HuH-7 (cell line): ENCODE results near the gene ARHGEF28.

ENCODE experiments used
- DNase-seq: peaks from one replicate; pipeline ENCODE4 v3.0.0; 2011; ENCODE audit warnings: low spot score

ARHGEF28 gene

GRCh38 chr5:73856997-73857396, 231.0 kb downstream of the ARHGEF28 start:
- no peak for DNase-seq

- DNase-seq, result no peak
Measured at GRCh38 chr5:73857446-73857845, 231.4 kb downstream of the ARHGEF28 start.

GRCh38 chr5:73858054-73858453, 232.1 kb downstream of the ARHGEF28 start:
- peak; percentile 9 for DNase-seq

GRCh38 chr5:73858776-73859175, 232.8 kb downstream of the ARHGEF28 start:
- DNase-seq, result no peak

- DNase-seq, result no peak
Measured at GRCh38 chr5:73859696-73860095, 233.7 kb downstream of the ARHGEF28 start.

- DNase-seq, result no peak
Measured at GRCh38 chr5:73861313-73861988, 235.5 kb downstream of the ARHGEF28 start.

- DNase-seq, result no peak
Measured at GRCh38 chr5:73862796-73863195, 236.8 kb downstream of the ARHGEF28 start.

- no peak for DNase-seq
Measured at GRCh38 chr5:73863876-73864275, 237.9 kb downstream of the ARHGEF28 start.

GRCh38 chr5:73865315-73865714, 239.3 kb downstream of the ARHGEF28 start:
- DNase-seq, result no peak

GRCh38 chr5:73867345-73868335, 241.6 kb downstream of the ARHGEF28 start:
- no peak for DNase-seq

- no peak for DNase-seq
Measured at GRCh38 chr5:73883646-73884045, 257.6 kb downstream of the ARHGEF28 start.

- no peak for DNase-seq
Measured at GRCh38 chr5:73887688-73888087, 261.7 kb downstream of the ARHGEF28 start.

- no peak for DNase-seq
Measured at GRCh38 chr5:73890569-73890968, 264.6 kb downstream of the ARHGEF28 start.

- DNase-seq, result no peak
Measured at GRCh38 chr5:73892218-73892617, 266.2 kb downstream of the ARHGEF28 start.

GRCh38 chr5:73892806-73893205, 266.8 kb downstream of the ARHGEF28 start:
- DNase-seq, result no peak

GRCh38 chr5:73893813-73894212, 267.8 kb downstream of the ARHGEF28 start:
- DNase-seq, result no peak

- peak; percentile 36 for DNase-seq
Measured at GRCh38 chr5:73894860-73895259, 268.9 kb downstream of the ARHGEF28 start.

- no peak for DNase-seq
Measured at GRCh38 chr5:73895471-73895870, 269.5 kb downstream of the ARHGEF28 start.

- DNase-seq, result no peak
Measured at GRCh38 chr5:73896097-73896496, 270.1 kb downstream of the ARHGEF28 start.

- no peak for DNase-seq
Measured at GRCh38 chr5:73896668-73897067, 270.7 kb downstream of the ARHGEF28 start.

- DNase-seq, result no peak
Measured at GRCh38 chr5:73897893-73898292, 271.9 kb downstream of the ARHGEF28 start.

- no peak for DNase-seq
Measured at GRCh38 chr5:73899055-73899454, 273.1 kb downstream of the ARHGEF28 start.

- DNase-seq, result no peak
Measured at GRCh38 chr5:73899916-73900315, 273.9 kb downstream of the ARHGEF28 start.
